ENCODE measurements around the gene DLGAP4. TPM values are rescaled to one million over a fixed set of nuclear protein-coding genes. Genes with fewer than 3 reads are reported as not detected.

The DLGAP4 gene
- total RNA-seq, 1 donor from 2014 or later = 199 TPM

DNA sequence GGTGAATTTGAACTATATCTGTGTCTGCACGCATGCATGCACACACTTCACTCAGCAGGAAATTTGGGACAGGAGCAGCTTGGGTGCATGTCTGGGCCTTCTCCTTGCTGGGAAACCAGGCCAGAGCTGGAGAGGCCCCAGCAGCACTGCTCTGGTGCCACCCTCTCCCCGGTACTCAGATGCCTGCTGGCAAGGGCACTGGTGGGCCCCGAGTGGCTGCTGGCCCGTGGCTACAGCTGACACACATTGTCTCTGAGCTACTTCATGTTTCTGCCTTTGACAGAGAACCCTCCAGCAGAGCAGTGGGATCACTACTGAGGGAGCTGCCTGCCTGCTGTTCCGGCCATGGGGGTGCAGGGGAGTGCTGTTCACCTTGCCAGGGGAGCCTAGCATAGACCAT, 37.5 kb downstream of the DLGAP4 start:
- Mint-ChIP-seq H3K27ac (ENCODE audit: unreplicated experiment) (no peak overlapping the region), H3K9me3 (ENCODE audit: unreplicated experiment) (peaks cover 2% of the 10 kb centered on the region), H3K4me3 (ENCODE audit: unreplicated experiment) (no peak overlapping the region), H3K27me3 (ENCODE audit: unreplicated experiment) (peaks cover 3% of the 10 kb centered on the region), H3K36me3 (ENCODE audit: unreplicated experiment) (no peaks in the 10 kb centered on the region), H3K4me1 (ENCODE audit: low read depth, unreplicated experiment) (no peaks in the 10 kb centered on the region)
- TF ChIP-seq, protein P1, sequence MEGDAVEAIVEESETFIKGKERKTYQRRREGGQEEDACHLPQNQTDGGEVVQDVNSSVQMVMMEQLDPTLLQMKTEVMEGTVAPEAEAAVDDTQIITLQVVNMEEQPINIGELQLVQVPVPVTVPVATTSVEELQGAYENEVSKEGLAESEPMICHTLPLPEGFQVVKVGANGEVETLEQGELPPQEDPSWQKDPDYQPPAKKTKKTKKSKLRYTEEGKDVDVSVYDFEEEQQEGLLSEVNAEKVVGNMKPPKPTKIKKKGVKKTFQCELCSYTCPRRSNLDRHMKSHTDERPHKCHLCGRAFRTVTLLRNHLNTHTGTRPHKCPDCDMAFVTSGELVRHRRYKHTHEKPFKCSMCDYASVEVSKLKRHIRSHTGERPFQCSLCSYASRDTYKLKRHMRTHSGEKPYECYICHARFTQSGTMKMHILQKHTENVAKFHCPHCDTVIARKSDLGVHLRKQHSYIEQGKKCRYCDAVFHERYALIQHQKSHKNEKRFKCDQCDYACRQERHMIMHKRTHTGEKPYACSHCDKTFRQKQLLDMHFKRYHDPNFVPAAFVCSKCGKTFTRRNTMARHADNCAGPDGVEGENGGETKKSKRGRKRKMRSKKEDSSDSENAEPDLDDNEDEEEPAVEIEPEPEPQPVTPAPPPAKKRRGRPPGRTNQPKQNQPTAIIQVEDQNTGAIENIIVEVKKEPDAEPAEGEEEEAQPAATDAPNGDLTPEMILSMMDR (IDR thresholded peaks at IDR 0.05; ENCODE audit: partially characterized antibody, unreplicated experiment) = no peak
- DNase-seq = no peak

DNA sequence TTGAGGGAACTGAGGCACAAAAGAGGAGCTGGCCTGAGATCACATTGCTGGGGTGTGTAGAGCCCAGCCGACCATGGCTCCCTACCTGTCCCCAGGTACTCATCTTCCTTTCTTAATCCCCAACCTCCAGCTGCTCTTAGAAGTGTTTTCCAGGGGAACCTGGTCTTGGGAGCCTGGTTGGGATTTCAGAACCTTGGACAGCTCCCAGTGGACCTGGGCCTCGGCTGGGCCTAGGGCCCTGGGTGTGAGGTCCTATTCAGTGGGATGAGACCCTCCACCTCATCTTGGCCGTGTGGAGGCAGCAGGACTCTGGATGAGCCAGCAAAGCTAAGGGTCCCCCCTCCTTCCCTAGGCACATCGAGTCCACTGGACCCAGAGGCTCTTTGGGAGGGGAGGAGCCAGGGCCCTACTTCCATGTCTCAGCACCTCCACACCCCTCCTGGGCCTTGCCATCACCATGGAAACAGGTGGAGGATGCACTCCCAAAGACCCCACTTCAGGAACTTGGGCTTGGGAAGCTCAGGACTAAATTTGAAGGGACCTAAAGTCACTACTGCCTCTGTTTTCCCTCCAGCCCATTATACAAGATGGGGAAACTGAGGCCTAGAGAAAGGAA, 38.5 kb downstream of the DLGAP4 start:
- peaks cover 2% of the 10 kb centered on the region for H3K9me3 Mint-ChIP-seq (ENCODE audit: unreplicated experiment)
- H3K27ac Mint-ChIP-seq (ENCODE audit: unreplicated experiment) = no peak overlapping the region
- H3K4me1 Mint-ChIP-seq (ENCODE audit: low read depth, unreplicated experiment) = no peaks in the 10 kb centered on the region

DNA sequence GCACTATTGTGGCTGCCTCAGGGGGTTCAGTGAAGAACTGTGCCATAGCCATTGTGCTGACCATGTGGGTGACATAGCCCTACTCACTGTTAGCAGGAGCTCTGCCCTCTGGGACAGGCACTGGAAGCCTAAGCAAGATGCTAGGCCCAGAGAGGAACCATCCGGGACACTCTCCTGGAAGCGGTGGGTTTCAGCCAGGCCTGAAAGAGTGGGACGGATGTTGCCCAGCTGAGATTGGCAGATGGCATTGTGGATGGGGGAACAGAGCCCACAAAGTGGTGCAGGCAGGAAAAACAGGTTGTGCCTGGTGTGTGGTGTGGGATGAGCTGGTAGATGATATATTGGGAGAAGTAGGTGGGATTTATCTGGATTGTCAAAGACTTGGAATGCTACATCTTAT, 40.1 kb downstream of the DLGAP4 start:
- peaks cover 3% of the 10 kb centered on the region for H3K27me3 Mint-ChIP-seq (ENCODE audit: unreplicated experiment)
- no peak for DNase-seq

More for the DNA sequence above, 38.5 kb downstream of the DLGAP4 start:
- TF ChIP-seq, protein P1 (IDR thresholded peaks at IDR 0.05; ENCODE audit: partially characterized antibody, unreplicated experiment) = no peak
- DNase-seq = no peak
- no peaks in the 10 kb centered on the region for H3K36me3 Mint-ChIP-seq (ENCODE audit: unreplicated experiment)
- H3K4me3 Mint-ChIP-seq (ENCODE audit: unreplicated experiment) = no peak overlapping the region
- peaks cover 3% of the 10 kb centered on the region for H3K27me3 Mint-ChIP-seq (ENCODE audit: unreplicated experiment)

DNA sequence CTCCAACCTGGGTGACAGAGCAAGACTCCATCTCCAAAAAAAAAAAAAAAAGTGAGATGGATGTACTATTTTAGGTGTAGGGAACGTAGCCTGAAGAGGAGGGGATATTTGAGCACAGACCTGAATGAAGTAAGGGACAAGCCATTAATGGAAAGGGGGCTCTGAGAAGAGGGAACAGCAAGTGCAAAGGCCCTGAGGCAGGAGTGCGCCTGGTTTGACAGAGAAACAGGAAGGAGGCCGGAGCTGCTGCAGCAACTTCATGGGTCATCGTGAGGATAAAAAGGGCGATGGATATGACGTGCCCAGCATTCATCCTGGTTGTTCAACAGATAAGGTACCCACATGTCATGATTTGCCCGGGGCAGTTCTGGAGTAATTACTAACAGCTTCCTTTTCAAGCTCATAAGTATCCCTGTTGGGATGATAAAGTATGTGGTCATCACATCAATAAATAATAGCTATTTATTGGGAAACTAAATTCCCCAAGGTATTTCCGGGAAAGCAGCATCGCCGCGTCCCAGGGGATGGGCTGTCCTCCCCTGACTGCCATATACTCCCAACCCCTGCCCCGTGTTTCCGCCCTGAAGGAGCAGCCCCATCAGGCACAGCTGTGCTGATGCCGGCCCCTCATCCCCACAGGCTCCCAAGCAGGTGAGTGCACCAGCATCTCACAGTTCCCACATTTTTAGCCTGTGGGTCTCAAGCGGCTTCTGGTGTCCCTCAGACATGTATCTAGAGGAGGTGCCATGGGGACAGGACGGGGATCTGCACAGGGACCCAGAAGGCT, 43.4 kb downstream of the DLGAP4 start:
- H3K27ac Mint-ChIP-seq (ENCODE audit: unreplicated experiment) = no peak overlapping the region
- peaks cover 2% of the 10 kb centered on the region for H3K9me3 Mint-ChIP-seq (ENCODE audit: unreplicated experiment)
- TF ChIP-seq, protein P1 (IDR thresholded peaks at IDR 0.05; ENCODE audit: partially characterized antibody, unreplicated experiment) = no peak
- peaks cover 9% of the 10 kb centered on the region for H3K27me3 Mint-ChIP-seq (ENCODE audit: unreplicated experiment)
- no peaks in the 10 kb centered on the region for H3K4me1 Mint-ChIP-seq (ENCODE audit: low read depth, unreplicated experiment)
- no peaks in the 10 kb centered on the region for H3K36me3 Mint-ChIP-seq (ENCODE audit: unreplicated experiment)
- DNase-seq = no peak
- no peak overlapping the region for H3K4me3 Mint-ChIP-seq (ENCODE audit: unreplicated experiment)

More for the DNA sequence above, 40.1 kb downstream of the DLGAP4 start:
- Mint-ChIP-seq H3K4me1 (ENCODE audit: low read depth, unreplicated experiment) (no peaks in the 10 kb centered on the region), H3K9me3 (ENCODE audit: unreplicated experiment) (peaks cover 2% of the 10 kb centered on the region), H3K36me3 (ENCODE audit: unreplicated experiment) (no peaks in the 10 kb centered on the region), H3K27ac (ENCODE audit: unreplicated experiment) (no peak overlapping the region), H3K4me3 (ENCODE audit: unreplicated experiment) (peak overlapping the region; percentile 28)
- TF ChIP-seq, protein P1 (IDR thresholded peaks at IDR 0.05; ENCODE audit: partially characterized antibody, unreplicated experiment) = no peak

DNA sequence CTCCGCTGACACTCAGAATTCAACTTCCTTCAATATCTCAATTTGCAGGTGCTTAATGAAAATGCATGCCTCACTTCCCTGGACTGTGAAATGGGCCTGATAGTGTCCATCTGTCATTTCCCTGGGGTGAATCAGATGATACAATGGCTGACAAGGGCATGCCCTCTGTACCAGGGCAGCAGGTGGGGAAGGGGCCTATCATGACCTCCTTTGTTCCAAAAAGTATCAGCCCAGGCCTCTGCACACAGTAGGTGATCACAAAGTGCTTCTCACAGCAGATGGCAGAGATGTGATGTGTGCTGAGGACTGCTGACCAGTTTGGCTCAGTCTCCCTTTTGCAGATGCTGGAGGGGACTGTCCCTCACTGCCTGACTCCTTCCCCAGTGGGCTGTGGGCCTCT, 44.3 kb downstream of the DLGAP4 start:
- Mint-ChIP-seq H3K27ac (ENCODE audit: unreplicated experiment) (no peak overlapping the region), H3K4me1 (ENCODE audit: low read depth, unreplicated experiment) (no peaks in the 10 kb centered on the region), H3K27me3 (ENCODE audit: unreplicated experiment) (peaks cover 13% of the 10 kb centered on the region), H3K36me3 (ENCODE audit: unreplicated experiment) (no peaks in the 10 kb centered on the region), H3K4me3 (ENCODE audit: unreplicated experiment) (no peak overlapping the region), H3K9me3 (ENCODE audit: unreplicated experiment) (peaks cover 2% of the 10 kb centered on the region)
- DNase-seq = no peak
- TF ChIP-seq, protein P1 (IDR thresholded peaks at IDR 0.05; ENCODE audit: partially characterized antibody, unreplicated experiment) = no peak
